ENCODE measurements around the gene P2RX5.
"Not testable (repeated sequence)": the region's sequence is repeated elsewhere in the genome, so short reads cannot be mapped to it uniquely, and the experiment has no call there.

DNA sequence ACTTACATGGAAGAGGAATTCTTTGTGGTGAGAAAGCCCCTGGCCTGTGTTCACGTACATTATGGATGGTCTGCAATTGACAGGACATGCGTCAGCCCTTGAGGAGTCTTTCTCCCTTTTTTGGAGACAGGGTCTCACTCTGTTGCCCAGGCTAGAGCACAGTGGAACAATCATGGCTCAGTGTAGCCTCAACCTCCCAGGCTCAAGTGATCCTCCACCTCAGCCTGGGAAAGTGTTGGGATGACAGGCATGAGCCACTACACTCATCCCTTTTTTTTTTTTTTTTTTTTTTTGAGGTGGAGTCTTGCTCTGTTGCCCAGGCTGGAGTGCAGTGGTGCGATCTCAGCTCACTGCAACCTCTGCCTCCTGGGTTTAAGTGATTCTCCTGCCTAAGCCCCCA is 32.1 kb upstream of the P2RX5 start:
- TF ChIP-seq ARNT (IDR thresholded peaks at IDR 0.05); TARDBP (IDR thresholded peaks at IDR 0.05); LEF1 (IDR thresholded peaks at IDR 0.05; ENCODE audit: borderline replicate concordance); SP1 (IDR thresholded peaks at IDR 0.05); ZNF384 (IDR thresholded peaks at IDR 0.05); BHLHE40 (IDR thresholded peaks at IDR 0.05; ENCODE audit: borderline replicate concordance); SUZ12 (IDR thresholded peaks at IDR 0.05); CTBP1 (IDR thresholded peaks at IDR 0.05; ENCODE audit: borderline replicate concordance): not testable (repeated sequence)

Data from HEK293T (cell line).